T-helper 2 cell treated with Interferon-gamma antibody and Interleukin-4, amounts not matched to agents 5 μg/mL and 100 μg/mL, for 36 hours (primary cell): Measurements from ENCODE around the gene RBMS1.

Experiments used
- DNase-seq: peaks from one replicate; pipeline ENCODE4 v3.0.0; 2021; ENCODE audit warnings: low spot score
- H3K27ac Mint-ChIP-seq: one replicate; pipeline ENCODE4 v1.8.0; 2021; ENCODE audit warnings: mild to moderate bottlenecking, mixed read lengths
- H3K27me3 Mint-ChIP-seq: one replicate; pipeline ENCODE4 v1.8.0; 2021; ENCODE audit warnings: low read depth, mixed read lengths
- H3K36me3 Mint-ChIP-seq: one replicate; pipeline ENCODE4 v1.8.0; 2021; ENCODE audit warnings: low read depth, mixed read lengths
- H3K4me1 Mint-ChIP-seq: one replicate; pipeline ENCODE4 v1.8.0; 2021; ENCODE audit warnings: low read depth, mixed read lengths
- H3K4me3 Mint-ChIP-seq: one replicate; pipeline ENCODE4 v1.8.0; 2022; ENCODE audit warnings: mild to moderate bottlenecking, moderate library complexity, mixed read lengths
- H3K9me3 Mint-ChIP-seq: one replicate; pipeline ENCODE4 v1.8.0; 2021; ENCODE audit warnings: mixed read lengths

Gene RBMS1

GRCh38 chr2:160512491-160512890 is 18.9 kb upstream of the RBMS1 start:
- H3K27me3 Mint-ChIP-seq = peaks cover 13% of the 10 kb centered on the region
- no peaks in the 10 kb centered on the region for H3K9me3 Mint-ChIP-seq
- no peak overlapping the region for H3K27ac Mint-ChIP-seq
- no peak for DNase-seq
- peaks cover 39% of the 10 kb centered on the region for H3K4me1 Mint-ChIP-seq
- no peak overlapping the region for H3K4me3 Mint-ChIP-seq
- H3K36me3 Mint-ChIP-seq = peaks cover 2% of the 10 kb centered on the region

DNA sequence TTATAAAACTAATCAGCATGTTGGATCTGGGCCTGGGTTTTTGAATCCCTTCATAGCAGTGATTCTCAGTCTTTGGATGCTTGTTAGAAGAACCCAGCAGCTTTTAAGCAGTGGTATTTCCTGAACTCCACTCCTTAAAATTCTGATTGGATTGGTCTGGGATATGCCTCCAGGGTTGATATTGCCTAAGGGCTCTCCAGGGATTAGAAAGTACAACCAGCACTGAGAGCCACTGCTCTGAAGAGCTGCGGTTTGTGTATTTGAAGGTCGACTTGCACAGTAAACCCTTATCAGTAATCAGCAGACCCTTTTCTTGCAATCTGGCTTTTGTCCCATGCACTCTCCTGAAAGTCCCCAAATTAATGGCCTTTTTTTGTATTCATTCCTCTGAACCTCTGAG is 17.0 kb upstream of the RBMS1 start:
- DNase-seq = no peak
- no peaks in the 10 kb centered on the region for H3K36me3 Mint-ChIP-seq
- no peak overlapping the region for H3K4me3 Mint-ChIP-seq
- peaks cover 13% of the 10 kb centered on the region for H3K27me3 Mint-ChIP-seq
- H3K4me1 Mint-ChIP-seq = peaks cover 36% of the 10 kb centered on the region
- no peaks in the 10 kb centered on the region for H3K9me3 Mint-ChIP-seq
- H3K27ac Mint-ChIP-seq = no peak overlapping the region

DNA sequence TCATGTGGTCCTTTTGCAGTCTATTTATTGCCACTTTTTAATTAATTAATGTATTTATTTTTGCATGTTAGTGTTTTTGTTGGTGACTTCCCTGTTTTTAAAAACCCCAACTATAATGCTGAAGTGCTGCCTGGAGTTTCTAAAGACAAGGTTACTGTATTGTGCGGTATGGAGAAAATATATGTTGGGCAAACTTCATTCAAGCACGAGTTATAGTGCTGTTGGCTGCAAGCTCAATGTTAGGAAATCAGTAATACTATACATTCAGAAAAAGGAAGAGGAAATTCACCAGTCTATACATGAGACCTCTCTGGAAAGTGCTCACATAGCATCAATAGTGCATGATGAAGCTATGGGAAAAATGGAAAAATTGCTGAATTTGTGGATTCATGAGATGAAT is 15.4 kb upstream of the RBMS1 start:
- H3K36me3 Mint-ChIP-seq = no peaks in the 10 kb centered on the region
- DNase-seq = no peak
- H3K27ac Mint-ChIP-seq = no peak overlapping the region
- H3K9me3 Mint-ChIP-seq = no peaks in the 10 kb centered on the region
- peaks cover 6% of the 10 kb centered on the region for H3K27me3 Mint-ChIP-seq
- no peak overlapping the region for H3K4me3 Mint-ChIP-seq
- H3K4me1 Mint-ChIP-seq = peaks cover 29% of the 10 kb centered on the region

GRCh38 chr2:160507464-160507863 is 13.9 kb upstream of the RBMS1 start:
- Mint-ChIP-seq H3K36me3 (no peaks in the 10 kb centered on the region), H3K27ac (no peak overlapping the region), H3K4me1 (peaks cover 28% of the 10 kb centered on the region), H3K9me3 (no peaks in the 10 kb centered on the region), H3K4me3 (peak overlapping the region; percentile 62), H3K27me3 (peaks cover 11% of the 10 kb centered on the region)
- no peak for DNase-seq

DNA sequence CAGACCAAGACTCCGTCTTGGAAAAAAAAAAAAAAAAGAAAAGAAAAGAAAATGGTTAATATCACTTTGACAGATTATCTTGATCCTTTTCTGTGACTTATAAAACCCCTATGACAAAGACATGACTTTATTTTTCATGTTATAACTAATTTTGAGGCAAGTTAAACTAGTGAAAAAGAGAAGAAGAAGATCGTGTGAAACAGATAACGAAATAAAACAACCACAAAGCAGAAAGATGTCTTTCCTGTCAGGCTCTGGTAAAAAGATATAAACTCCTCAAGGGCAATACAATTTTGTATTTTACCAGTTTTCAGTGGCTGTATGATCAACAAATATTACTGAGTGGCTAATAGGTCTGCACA is 13.4 kb upstream of the RBMS1 start:
- H3K27me3 Mint-ChIP-seq = peaks cover 13% of the 10 kb centered on the region
- DNase-seq = no peak
- peak overlapping the region; percentile 73 for H3K27ac Mint-ChIP-seq
- H3K4me1 Mint-ChIP-seq = peaks cover 24% of the 10 kb centered on the region
- no peaks in the 10 kb centered on the region for H3K36me3 Mint-ChIP-seq
- H3K9me3 Mint-ChIP-seq = no peaks in the 10 kb centered on the region
- peak overlapping the region; percentile 62 for H3K4me3 Mint-ChIP-seq

GRCh38 chr2:160506371-160507045 is 12.9 kb upstream of the RBMS1 start:
- DNase-seq = no peak
- Mint-ChIP-seq H3K27me3 (peaks cover 14% of the 10 kb centered on the region), H3K4me3 (peak overlapping the region; percentile 62), H3K27ac (peak overlapping the region; percentile 73), H3K9me3 (no peaks in the 10 kb centered on the region), H3K36me3 (no peaks in the 10 kb centered on the region), H3K4me1 (peaks cover 24% of the 10 kb centered on the region)

GRCh38 chr2:160505256-160505655 is 11.6 kb upstream of the RBMS1 start:
- Mint-ChIP-seq H3K27me3 (peaks cover 17% of the 10 kb centered on the region), H3K36me3 (no peaks in the 10 kb centered on the region), H3K27ac (no peak overlapping the region), H3K9me3 (no peaks in the 10 kb centered on the region), H3K4me1 (peaks cover 24% of the 10 kb centered on the region), H3K4me3 (no peak overlapping the region)
- no peak for DNase-seq

- peaks cover 23% of the 10 kb centered on the region for H3K27me3 Mint-ChIP-seq
- no peak overlapping the region for H3K4me3 Mint-ChIP-seq
- no peaks in the 10 kb centered on the region for H3K36me3 Mint-ChIP-seq
- peaks cover 16% of the 10 kb centered on the region for H3K4me1 Mint-ChIP-seq
- no peak overlapping the region for H3K27ac Mint-ChIP-seq
- no peaks in the 10 kb centered on the region for H3K9me3 Mint-ChIP-seq
- DNase-seq = no peak
These were observed 8.9 kb upstream of the RBMS1 start for GRCh38 chr2:160502478-160502877.

DNA sequence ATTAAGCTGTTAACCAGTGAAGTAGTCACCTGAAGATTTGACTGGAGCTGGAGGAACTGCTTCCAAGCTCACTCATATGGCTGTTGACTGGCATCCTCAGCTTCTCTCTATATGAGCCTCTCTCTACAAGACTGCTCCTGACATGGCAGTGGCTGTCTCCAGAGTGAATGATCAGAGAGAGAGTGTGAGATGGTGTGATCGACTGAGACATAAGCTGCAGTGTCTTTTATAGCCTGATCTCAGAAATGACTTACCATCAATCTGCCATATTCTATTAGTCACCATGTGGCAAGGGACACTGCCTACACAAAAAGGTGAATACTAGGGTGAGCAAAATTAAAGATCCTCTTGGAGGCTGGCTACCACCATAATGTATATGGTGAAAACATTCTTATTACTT is 7.8 kb upstream of the RBMS1 start:
- DNase-seq = no peak
- Mint-ChIP-seq H3K36me3 (no peaks in the 10 kb centered on the region), H3K4me3 (no peak overlapping the region), H3K27ac (no peak overlapping the region), H3K9me3 (no peaks in the 10 kb centered on the region), H3K4me1 (peaks cover 5% of the 10 kb centered on the region), H3K27me3 (peaks cover 32% of the 10 kb centered on the region)

DNA sequence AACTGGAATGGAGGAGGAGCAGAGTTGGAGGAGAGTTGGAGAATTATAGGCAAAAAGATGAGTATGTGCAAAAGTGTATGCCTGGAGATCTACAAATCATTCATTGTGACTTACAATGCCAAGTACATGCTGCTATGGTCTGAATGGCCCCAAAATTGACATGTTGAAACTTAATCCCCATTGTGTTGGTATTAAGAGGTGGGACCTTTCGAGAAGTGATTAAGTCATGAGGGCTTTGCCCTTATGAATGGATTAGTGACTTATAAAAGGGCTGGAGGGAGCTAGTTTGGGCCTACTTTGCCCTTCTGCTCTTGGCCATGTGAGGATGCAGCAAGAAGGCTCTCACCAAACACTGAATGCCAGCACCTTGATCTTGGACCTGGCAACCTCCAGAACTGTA is 6.3 kb upstream of the RBMS1 start:
- Mint-ChIP-seq H3K4me3 (no peak overlapping the region), H3K4me1 (peaks cover 8% of the 10 kb centered on the region), H3K9me3 (no peaks in the 10 kb centered on the region), H3K27me3 (peaks cover 44% of the 10 kb centered on the region), H3K27ac (no peak overlapping the region), H3K36me3 (no peaks in the 10 kb centered on the region)
- DNase-seq = no peak

DNA sequence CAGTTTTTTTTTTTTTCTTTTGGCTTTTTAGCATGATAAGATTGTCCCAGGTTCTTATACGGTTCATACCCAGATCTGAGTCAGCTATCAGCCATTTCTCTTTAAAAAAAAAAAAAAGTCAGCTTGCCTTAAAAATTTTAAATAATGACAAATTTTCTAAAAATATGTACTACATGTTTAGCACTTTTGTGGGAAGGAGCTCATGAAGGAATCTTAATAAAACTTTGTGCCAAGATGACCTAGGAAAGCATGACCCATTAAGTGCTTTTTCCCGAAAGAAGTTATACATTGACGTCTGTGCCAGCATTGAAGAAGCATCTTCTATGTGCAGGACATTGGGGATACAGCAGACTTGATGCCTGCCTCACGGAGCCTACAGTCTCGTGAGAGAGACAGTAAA is 4.5 kb upstream of the RBMS1 start:
- Mint-ChIP-seq H3K9me3 (no peaks in the 10 kb centered on the region), H3K27me3 (peaks cover 48% of the 10 kb centered on the region), H3K4me3 (no peak overlapping the region), H3K36me3 (no peaks in the 10 kb centered on the region), H3K4me1 (peaks cover 13% of the 10 kb centered on the region), H3K27ac (no peak overlapping the region)
- no peak for DNase-seq

DNA sequence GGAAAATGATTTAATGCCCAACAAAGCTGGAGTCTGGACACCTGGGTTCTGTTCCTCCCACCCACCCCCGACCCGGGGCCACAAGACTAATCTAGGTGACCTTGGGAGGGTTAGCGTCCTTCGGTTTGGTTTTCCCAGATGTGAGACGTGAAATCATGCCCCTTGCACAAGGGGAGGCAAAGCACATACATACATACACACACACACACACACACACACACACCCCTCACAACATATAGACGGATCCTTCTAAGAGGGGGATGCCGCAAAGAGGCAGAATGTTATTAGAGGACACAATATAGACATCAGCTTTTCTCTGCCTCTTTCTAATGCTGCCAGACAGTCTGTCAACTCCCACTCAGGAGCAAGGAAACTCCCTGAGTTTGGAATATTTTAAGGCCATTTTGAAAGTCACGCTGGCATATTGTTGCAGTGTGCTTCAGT is 616 bp upstream of the RBMS1 start:
- no peak for DNase-seq
- Mint-ChIP-seq H3K36me3 (peaks cover 7% of the 10 kb centered on the region), H3K4me3 (peak overlapping the region; percentile 83), H3K4me1 (peaks cover 29% of the 10 kb centered on the region), H3K27ac (peak overlapping the region; percentile 20), H3K9me3 (no peaks in the 10 kb centered on the region), H3K27me3 (peaks cover 39% of the 10 kb centered on the region)

- Mint-ChIP-seq H3K36me3 (peaks cover 10% of the 10 kb centered on the region), H3K27ac (peak overlapping the region; percentile 94), H3K4me3 (peak overlapping the region; percentile 98), H3K27me3 (peaks cover 34% of the 10 kb centered on the region), H3K9me3 (no peaks in the 10 kb centered on the region), H3K4me1 (peaks cover 39% of the 10 kb centered on the region)
- peak; percentile 52 for DNase-seq
These were observed 993 bp downstream of the RBMS1 start for GRCh38 chr2:160492401-160493226.

DNA sequence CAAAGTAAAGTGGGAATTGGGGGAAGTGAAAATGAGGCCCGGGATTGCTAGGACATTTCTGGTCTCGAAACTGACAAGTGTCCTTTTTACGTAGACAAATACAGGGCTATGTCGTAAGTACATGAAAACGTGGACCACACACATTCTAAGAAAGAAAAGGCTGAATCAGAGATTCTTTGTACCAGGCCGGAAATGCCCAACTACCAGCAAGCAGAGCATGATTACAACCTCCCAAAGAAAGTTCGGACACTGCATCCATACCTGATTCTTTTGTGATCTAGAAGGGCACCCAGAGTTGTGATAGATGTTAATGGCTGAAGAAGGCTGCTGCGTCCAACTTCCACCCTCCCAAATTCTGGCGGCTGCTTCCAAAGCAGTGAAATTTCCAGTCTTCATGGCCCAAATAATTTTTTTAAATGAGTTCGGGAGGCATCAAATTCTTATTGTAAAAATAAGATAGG is 1.7 kb downstream of the RBMS1 start:
- H3K27me3 Mint-ChIP-seq = peaks cover 28% of the 10 kb centered on the region
- peak overlapping the region; percentile 98 for H3K4me3 Mint-ChIP-seq
- no peak for DNase-seq
- H3K4me1 Mint-ChIP-seq = peaks cover 45% of the 10 kb centered on the region
- no peaks in the 10 kb centered on the region for H3K9me3 Mint-ChIP-seq
- H3K36me3 Mint-ChIP-seq = peaks cover 13% of the 10 kb centered on the region
- H3K27ac Mint-ChIP-seq = peak overlapping the region; percentile 94
